ENCODE data around the gene EEIG2. TPM values are rescaled to one million over a fixed set of nuclear protein-coding genes. Genes with fewer than 3 reads are reported as not detected.

The EEIG2 gene
- total RNA-seq, 1 donor from 2014 or later = 13.3 TPM

DNA sequence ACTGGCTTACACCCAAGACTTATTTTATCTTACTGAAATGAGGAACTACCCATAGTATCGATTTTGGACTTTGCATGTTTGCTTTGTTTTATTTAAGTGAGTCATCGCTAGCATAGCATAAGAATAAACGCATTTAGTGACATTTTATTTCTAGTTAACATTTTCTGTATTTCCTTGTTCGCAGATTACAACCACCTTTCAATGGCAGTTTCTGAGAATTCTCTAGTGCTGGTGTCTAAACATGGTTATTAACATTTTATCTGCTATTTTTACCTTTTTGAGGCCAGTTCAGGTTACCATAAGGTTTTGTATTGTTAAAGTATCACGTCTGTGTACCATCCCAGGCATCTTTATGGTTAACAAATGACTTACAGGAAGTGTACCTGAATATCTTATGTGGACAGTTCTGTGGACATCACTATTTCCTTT lies 24.5 kb downstream of the EEIG2 start:
- Mint-ChIP-seq H3K27me3 (ENCODE audit: unreplicated experiment) (no peaks in the 10 kb centered on the region), H3K4me1 (ENCODE audit: unreplicated experiment) (peaks cover 33% of the 10 kb centered on the region), H3K4me3 (ENCODE audit: unreplicated experiment) (no peak overlapping the region), H3K27ac (ENCODE audit: unreplicated experiment) (peak overlapping the region; percentile 29), H3K36me3 (ENCODE audit: unreplicated experiment) (peaks cover 7% of the 10 kb centered on the region), H3K9me3 (ENCODE audit: unreplicated experiment) (no peaks in the 10 kb centered on the region)
- no peak for DNase-seq (ENCODE audit: extremely low spot score, unreplicated experiment)
- TF ChIP-seq CTCF (IDR thresholded peaks at IDR 0.05) = no peak

- H3K9me3 Mint-ChIP-seq (ENCODE audit: unreplicated experiment) = no peaks in the 10 kb centered on the region
- no peak for DNase-seq (ENCODE audit: extremely low spot score, unreplicated experiment)
- no peaks in the 10 kb centered on the region for H3K27me3 Mint-ChIP-seq (ENCODE audit: unreplicated experiment)
- H3K36me3 Mint-ChIP-seq (ENCODE audit: unreplicated experiment) = peaks cover 7% of the 10 kb centered on the region
- H3K27ac Mint-ChIP-seq (ENCODE audit: unreplicated experiment) = peak overlapping the region; percentile 47
- no peak overlapping the region for H3K4me3 Mint-ChIP-seq (ENCODE audit: unreplicated experiment)
- H3K4me1 Mint-ChIP-seq (ENCODE audit: unreplicated experiment) = peaks cover 36% of the 10 kb centered on the region
- no peak for TF ChIP-seq CTCF (IDR thresholded peaks at IDR 0.05)
Observed at GRCh38 chr1:108585313-108585712, 25.4 kb downstream of the EEIG2 start.

DNA sequence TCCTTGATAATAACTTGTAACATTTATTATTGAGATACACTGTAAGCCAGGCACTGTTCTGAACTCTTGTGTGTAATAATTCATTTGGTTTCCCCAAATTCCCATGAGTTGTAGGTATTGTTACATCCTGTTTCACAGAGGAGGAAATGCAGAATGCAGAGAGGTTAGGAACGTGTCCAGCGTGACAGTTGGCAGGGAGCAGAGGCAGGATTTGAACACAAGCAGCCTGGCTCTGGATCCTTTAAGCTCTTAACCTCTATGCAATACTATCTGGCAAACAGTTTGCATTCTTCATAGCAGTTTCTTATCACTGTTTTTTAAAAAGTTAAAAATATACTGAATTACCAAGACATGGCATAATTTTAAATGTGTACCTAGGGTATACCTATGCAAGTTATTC lies 30.5 kb downstream of the EEIG2 start:
- H3K27ac Mint-ChIP-seq (ENCODE audit: unreplicated experiment) = peak overlapping the region; percentile 67
- no peaks in the 10 kb centered on the region for H3K27me3 Mint-ChIP-seq (ENCODE audit: unreplicated experiment)
- H3K4me3 Mint-ChIP-seq (ENCODE audit: unreplicated experiment) = no peak overlapping the region
- peaks cover 3% of the 10 kb centered on the region for H3K36me3 Mint-ChIP-seq (ENCODE audit: unreplicated experiment)
- H3K9me3 Mint-ChIP-seq (ENCODE audit: unreplicated experiment) = no peaks in the 10 kb centered on the region
- no peak for TF ChIP-seq CTCF (IDR thresholded peaks at IDR 0.05)
- DNase-seq (ENCODE audit: extremely low spot score, unreplicated experiment) = no peak
- H3K4me1 Mint-ChIP-seq (ENCODE audit: unreplicated experiment) = peaks cover 29% of the 10 kb centered on the region

DNA sequence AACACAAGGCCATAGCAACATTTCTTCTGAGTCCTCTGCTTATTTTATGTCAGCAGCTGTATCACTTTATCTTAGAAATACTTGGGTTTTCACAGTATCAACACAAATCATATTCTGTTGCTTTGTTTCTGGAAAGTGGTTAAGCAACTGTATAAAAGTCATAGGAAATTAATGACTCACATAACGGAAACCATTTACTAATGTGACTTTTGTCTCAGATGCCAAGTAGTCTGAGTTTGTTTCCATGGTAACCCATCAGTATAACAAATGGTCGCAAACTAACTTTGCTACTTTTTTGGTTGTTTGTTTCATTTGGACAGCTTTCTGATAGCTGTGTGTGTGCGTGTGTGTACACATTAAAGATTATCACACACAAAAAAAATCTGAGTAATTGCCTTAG lies 31.1 kb downstream of the EEIG2 start:
- Mint-ChIP-seq H3K36me3 (ENCODE audit: unreplicated experiment) (peaks cover 3% of the 10 kb centered on the region), H3K27me3 (ENCODE audit: unreplicated experiment) (no peaks in the 10 kb centered on the region), H3K4me1 (ENCODE audit: unreplicated experiment) (peaks cover 28% of the 10 kb centered on the region), H3K27ac (ENCODE audit: unreplicated experiment) (peak overlapping the region; percentile 77), H3K4me3 (ENCODE audit: unreplicated experiment) (no peak overlapping the region), H3K9me3 (ENCODE audit: unreplicated experiment) (no peaks in the 10 kb centered on the region)
- no peak for TF ChIP-seq CTCF (IDR thresholded peaks at IDR 0.05)
- DNase-seq (ENCODE audit: extremely low spot score, unreplicated experiment) = no peak

- Mint-ChIP-seq H3K27me3 (ENCODE audit: unreplicated experiment) (no peaks in the 10 kb centered on the region), H3K4me1 (ENCODE audit: unreplicated experiment) (peaks cover 23% of the 10 kb centered on the region), H3K4me3 (ENCODE audit: unreplicated experiment) (no peak overlapping the region), H3K36me3 (ENCODE audit: unreplicated experiment) (peaks cover 3% of the 10 kb centered on the region), H3K9me3 (ENCODE audit: unreplicated experiment) (no peaks in the 10 kb centered on the region), H3K27ac (ENCODE audit: unreplicated experiment) (peak overlapping the region; percentile 77)
- TF ChIP-seq CTCF (IDR thresholded peaks at IDR 0.05) = no peak
- DNase-seq (ENCODE audit: extremely low spot score, unreplicated experiment) = no peak
Observed at GRCh38 chr1:108591466-108591865, 31.6 kb downstream of the EEIG2 start.

Measured in osteocyte (in vitro differentiated cells).